Stimulated activated CD8-positive, alpha-beta memory T cell treated with anti-CD3 and anti-CD28 coated beads, Interleukin-4, amount 100 ng/mL, for 24 hours (primary cell): ENCODE data around the gene RLN3.

Experiments
- DNase-seq: peaks from one replicate; pipeline ENCODE4 v3.0.0-alpha.2; 2020; ENCODE audit warnings: low read depth

The RLN3 gene

GRCh38 chr19:14027856-14028450, at the start of gene RLN3:
Gene RLN3 (plus strand): TSS chr19:14028148. CDS start chr19:14028205, 57 bp downstream.
- DNase-seq = no peak

- DNase-seq = peak; percentile 35
Measured at GRCh38 chr19:13978351-13979243, 49.4 kb upstream of the RLN3 start.

GRCh38 chr19:13979244-13979615, 48.7 kb upstream of the RLN3 start:
- no peak for DNase-seq

GRCh38 chr19:13979686-13980085, 48.3 kb upstream of the RLN3 start:
- no peak for DNase-seq

- DNase-seq = no peak
Measured at GRCh38 chr19:13980340-13980739, 47.6 kb upstream of the RLN3 start.

- DNase-seq = no peak
Measured at GRCh38 chr19:13981021-13981420, 46.9 kb upstream of the RLN3 start.

GRCh38 chr19:13981467-13981866, 46.5 kb upstream of the RLN3 start:
- no peak for DNase-seq

GRCh38 chr19:13981988-13982501, 45.9 kb upstream of the RLN3 start:
- DNase-seq = no peak

- DNase-seq = no peak
Measured at GRCh38 chr19:13982773-13983172, 45.2 kb upstream of the RLN3 start.

- no peak for DNase-seq
Measured at GRCh38 chr19:13983213-13983889, 44.6 kb upstream of the RLN3 start.

GRCh38 chr19:13984186-13984585, 43.8 kb upstream of the RLN3 start:
- no peak for DNase-seq

- no peak for DNase-seq
Measured at GRCh38 chr19:13984875-13985741, 42.8 kb upstream of the RLN3 start.

GRCh38 chr19:13985771-13986347, 42.1 kb upstream of the RLN3 start:
- DNase-seq = no peak

GRCh38 chr19:13986348-13986904, 41.5 kb upstream of the RLN3 start:
- DNase-seq = peak; percentile 99

- no peak for DNase-seq
Measured at GRCh38 chr19:13987101-13987890, 40.7 kb upstream of the RLN3 start.

- no peak for DNase-seq
Measured at GRCh38 chr19:13989487-13989886, 38.5 kb upstream of the RLN3 start.

- DNase-seq = no peak
Measured at GRCh38 chr19:13990085-13990484, 37.9 kb upstream of the RLN3 start.

- no peak for DNase-seq
Measured at GRCh38 chr19:13992025-13992424, 35.9 kb upstream of the RLN3 start.

GRCh38 chr19:13993590-13994300, 34.2 kb upstream of the RLN3 start:
- DNase-seq = no peak
